Thyroid gland (tissue), 4 donors: ENCODE data around the gene FXYD1.

Experiments used
- CTCF ChIP-seq, 6 experiments: fragments of 200-600 bp in 3 of 6; fragments of 450-650 bp in 3 of 6; sonication (generic) in 3 of 6; IDR thresholded peaks; one replicate each; pipeline ENCODE4 v1.5.1; 2016 to 2019; ENCODE audit warnings: antibody characterized with exemption in 6 of 6, mild to moderate bottlenecking in 2 of 6, inconsistent platforms in 1 of 6, moderate library complexity in 1 of 6
- POLR2A ChIP-seq, 2 donors: fragments of 450-650 bp; IDR thresholded peaks; one replicate each; pipeline ENCODE4 v1.6.1; 2017; ENCODE audit warnings: antibody characterized with exemption in 2 of 2, mild to moderate bottlenecking in 2 of 2, moderate library complexity in 1 of 2

DNA sequence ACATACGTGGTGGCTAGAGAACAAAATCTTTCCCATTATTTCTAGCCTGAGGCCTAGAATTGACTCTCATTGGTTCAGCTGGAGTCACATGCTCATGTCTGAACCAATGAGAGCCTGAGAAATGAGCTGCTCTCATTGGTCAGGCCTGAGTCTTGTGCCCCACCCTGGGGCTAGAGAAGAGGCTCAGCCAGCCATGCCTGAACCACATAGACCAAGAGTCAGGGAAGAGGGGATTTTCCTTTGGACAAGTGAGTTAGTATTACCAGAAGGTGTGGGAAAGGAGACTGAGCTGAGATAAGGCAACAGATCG lies 22.8 kb downstream of the FXYD1 start:
- TF ChIP-seq CTCF (IDR thresholded peaks at IDR 0.05) (no peak), POLR2A (IDR thresholded peaks at IDR 0.05) (no peak)
